Kidney tubule cell (primary cell): Measurements from ENCODE around the gene SLC35A3.
"Not testable (repeated sequence)": the region's sequence is repeated elsewhere in the genome, so short reads cannot be mapped to it uniquely, and the experiment has no call there.

Source experiments
- DNase-seq: peaks from one replicate; pipeline ENCODE4 v3.0.0-alpha.2; 2018; ENCODE audit warnings: low spot score

SLC35A3 gene

GRCh38 chr1:99969729-99970621, at the start of gene SLC35A3:
Gene SLC35A3, plus strand, starts transcription at chr1:99969996. Its CDS starts 23,559 bp downstream, at chr1:99993555.
- peak; percentile 84 for DNase-seq

- DNase-seq, result no peak
Observed at GRCh38 chr1:99934801-99935200, 35.0 kb upstream of the SLC35A3 start.

- no peak for DNase-seq
Observed at GRCh38 chr1:99935534-99935933, 34.3 kb upstream of the SLC35A3 start.

- DNase-seq, result no peak
Observed at GRCh38 chr1:99936071-99936470, 33.7 kb upstream of the SLC35A3 start.

GRCh38 chr1:99942723-99943122, 27.1 kb upstream of the SLC35A3 start:
- no peak for DNase-seq

- DNase-seq, result no peak
Observed at GRCh38 chr1:99943223-99943794, 26.5 kb upstream of the SLC35A3 start.

GRCh38 chr1:99944192-99944591, 25.6 kb upstream of the SLC35A3 start:
- no peak for DNase-seq

- DNase-seq, result no peak
Observed at GRCh38 chr1:99945174-99945573, 24.6 kb upstream of the SLC35A3 start.

GRCh38 chr1:99950486-99950885, 19.3 kb upstream of the SLC35A3 start:
- DNase-seq, result no peak

GRCh38 chr1:99952522-99952921, 17.3 kb upstream of the SLC35A3 start:
- DNase-seq, result no peak

- no peak for DNase-seq
Observed at GRCh38 chr1:99955375-99955774, 14.4 kb upstream of the SLC35A3 start.

GRCh38 chr1:99956755-99957154, 13.0 kb upstream of the SLC35A3 start:
- no peak for DNase-seq

- DNase-seq, result no peak
Observed at GRCh38 chr1:99957818-99958217, 12.0 kb upstream of the SLC35A3 start.

GRCh38 chr1:99959189-99959705, 10.5 kb upstream of the SLC35A3 start:
- DNase-seq, result not testable (repeated sequence)

- not testable (repeated sequence) for DNase-seq
Observed at GRCh38 chr1:99960260-99960659, 9.5 kb upstream of the SLC35A3 start.

- DNase-seq, result peak; percentile 61
Observed at GRCh38 chr1:99963041-99963795, 6.6 kb upstream of the SLC35A3 start.

GRCh38 chr1:99964806-99965205, 5.0 kb upstream of the SLC35A3 start:
- no peak for DNase-seq

GRCh38 chr1:99965646-99966375, 4.0 kb upstream of the SLC35A3 start:
- no peak for DNase-seq

- no peak for DNase-seq
Observed at GRCh38 chr1:99968214-99968613, 1.6 kb upstream of the SLC35A3 start.

GRCh38 chr1:99969260-99969728, 502 bp upstream of the SLC35A3 start:
- no peak for DNase-seq

GRCh38 chr1:99970713-99971255, 988 bp downstream of the SLC35A3 start:
- DNase-seq, result peak; percentile 28
